GM19467 (cell line): ENCODE data around the gene PTTG2.
"Not testable (repeated sequence)": the region's sequence is repeated elsewhere in the genome, so short reads cannot be mapped to it uniquely, and the experiment has no call there.

Source experiments
- ATAC-seq: cut with Tn5 transposase; IDR thresholded peaks from one replicate; pipeline ENCODE4 v1.9.1; 2021; ENCODE audit warnings: mild to moderate bottlenecking, moderate library complexity; ENCODE audit not compliant: unreplicated experiment

The PTTG2 gene

DNA sequence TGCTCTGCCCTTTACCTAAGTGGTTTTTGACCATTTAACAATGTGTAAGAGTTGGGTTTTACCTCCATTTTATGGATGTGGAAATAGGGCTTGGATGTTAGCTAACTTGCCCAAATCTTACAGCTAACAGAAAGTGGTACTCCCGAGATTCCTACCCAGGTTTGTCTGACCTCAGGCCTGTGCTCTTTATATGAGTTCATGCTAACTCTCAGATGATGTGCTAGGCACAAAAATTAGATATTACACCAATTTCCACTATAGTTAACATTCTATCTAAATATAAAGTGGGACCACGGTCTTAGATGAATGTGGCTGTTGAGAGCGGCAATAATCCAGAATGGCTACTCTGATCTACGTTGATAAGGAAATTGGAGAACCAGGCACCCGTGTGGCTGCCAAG lies at the start of gene PTTG2:
Gene PTTG2 (plus strand): TSS at position 301 of the 400 bp plus-strand sequence. CDS start 37 bp downstream, at position 338.
- ATAC-seq: no peak

DNA sequence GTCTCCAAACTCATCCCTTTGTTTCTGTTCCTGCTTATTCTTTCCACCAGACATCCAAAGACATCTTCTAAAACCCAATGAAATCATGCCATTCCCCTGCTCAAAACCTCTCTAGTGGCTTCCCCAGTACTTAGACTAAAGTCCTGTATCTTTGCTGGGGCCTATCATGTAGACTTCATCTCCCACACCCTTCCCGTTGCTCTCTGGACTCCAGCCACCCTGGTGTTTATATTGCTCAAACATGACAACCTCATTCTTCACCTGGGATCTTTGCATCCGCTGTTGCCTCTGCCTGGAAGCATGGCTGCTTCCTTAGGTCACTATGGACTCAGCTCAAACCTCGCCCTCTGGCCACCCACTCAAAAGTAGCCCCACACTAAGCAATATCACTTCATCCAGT lies 45.7 kb upstream of the PTTG2 start:
- ATAC-seq: no peak

DNA sequence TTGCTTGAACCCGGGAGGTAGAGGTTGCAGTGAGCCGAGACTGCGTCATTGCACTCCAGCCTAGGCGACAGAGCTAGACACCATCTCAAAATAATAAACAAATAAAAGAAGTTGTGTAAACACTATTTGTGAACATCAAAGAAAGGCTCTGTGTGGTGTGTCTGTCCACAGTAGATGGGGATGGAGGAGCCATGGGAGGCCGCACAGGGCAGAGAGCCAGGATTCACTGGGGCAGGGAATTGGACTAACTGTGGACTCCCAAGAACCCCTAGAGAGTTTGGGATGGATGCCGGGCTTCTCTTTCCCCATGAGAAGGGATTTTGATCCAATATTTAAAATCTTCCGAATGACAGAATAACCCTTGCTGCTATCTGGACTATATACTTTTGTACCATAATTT lies 42.8 kb upstream of the PTTG2 start:
- no peak for ATAC-seq

DNA sequence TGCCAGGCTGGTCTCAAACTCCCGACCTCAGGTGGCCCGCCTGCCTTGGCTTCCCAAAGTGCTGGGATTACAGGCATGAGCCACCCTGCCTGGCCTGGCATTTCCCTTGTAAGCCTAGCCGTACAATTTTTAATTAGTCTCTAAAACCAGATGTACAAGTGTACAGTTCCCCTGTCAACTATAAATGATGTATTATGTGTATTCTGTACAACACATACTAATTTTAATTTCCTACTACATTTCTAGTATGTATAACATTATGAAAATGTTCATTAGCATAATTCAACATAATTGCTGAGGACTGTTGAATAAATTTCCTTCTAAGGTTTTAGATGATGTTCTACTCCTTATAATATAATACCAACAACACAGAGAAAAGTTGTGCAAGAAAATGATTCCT lies 41.5 kb upstream of the PTTG2 start:
- ATAC-seq: no peak

DNA sequence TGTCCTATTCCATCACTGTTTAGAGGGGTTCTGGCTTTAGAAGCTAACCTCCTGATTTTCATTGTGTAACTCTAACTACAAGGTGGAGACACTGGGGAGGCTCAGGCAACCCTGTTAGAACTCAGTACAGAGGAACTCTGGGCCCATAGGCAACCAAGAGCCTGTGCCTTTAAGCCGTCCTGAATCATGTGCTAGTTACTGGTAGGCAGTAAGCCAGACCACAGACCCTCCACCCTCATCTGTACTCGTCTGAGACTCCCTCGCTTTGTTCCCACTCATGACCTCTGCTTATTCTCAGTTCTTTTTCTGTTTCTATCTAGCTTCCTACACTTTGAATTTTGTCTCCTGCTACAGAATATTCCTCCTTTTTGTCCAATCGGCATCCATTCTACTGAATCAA lies 37.9 kb upstream of the PTTG2 start:
- ATAC-seq: no peak

DNA sequence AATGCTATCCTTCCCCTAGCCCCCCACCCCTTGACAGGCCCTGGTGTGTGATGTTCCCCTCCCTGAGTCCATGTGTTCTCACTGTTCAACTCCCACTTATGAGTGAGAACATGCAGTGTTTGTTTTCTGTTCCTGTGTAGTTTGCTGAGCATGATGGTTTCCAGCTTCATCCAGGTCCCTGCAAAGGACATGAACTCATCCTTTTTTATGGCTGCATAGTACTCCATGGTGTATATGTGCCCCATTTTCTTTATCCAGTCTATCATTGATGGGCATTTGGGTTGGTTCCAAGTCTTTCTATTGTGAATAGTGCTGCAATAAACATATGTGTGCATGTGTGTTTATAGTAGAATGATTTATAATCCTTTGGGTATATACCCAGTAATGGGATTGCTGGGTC lies 37.1 kb upstream of the PTTG2 start:
- ATAC-seq: not testable (repeated sequence)

DNA sequence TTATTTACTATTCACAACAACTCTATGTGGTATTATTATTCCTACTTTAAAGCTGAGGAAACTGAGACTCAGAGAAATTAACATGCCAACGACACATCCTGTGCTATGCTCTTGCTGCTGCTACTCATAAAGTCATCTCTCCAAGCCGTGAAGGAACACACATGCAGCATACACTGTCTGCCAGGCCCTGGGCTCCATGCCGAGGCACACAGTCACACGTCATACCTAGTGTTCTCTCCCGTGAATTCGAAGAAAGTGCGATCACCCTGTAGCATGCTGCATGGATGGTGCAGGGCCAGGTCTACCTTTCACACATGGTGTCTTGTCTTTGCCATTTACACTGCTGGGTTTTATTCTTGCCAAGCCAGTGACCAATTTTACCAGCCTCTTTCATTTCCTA lies 35.3 kb upstream of the PTTG2 start:
- ATAC-seq: no peak

DNA sequence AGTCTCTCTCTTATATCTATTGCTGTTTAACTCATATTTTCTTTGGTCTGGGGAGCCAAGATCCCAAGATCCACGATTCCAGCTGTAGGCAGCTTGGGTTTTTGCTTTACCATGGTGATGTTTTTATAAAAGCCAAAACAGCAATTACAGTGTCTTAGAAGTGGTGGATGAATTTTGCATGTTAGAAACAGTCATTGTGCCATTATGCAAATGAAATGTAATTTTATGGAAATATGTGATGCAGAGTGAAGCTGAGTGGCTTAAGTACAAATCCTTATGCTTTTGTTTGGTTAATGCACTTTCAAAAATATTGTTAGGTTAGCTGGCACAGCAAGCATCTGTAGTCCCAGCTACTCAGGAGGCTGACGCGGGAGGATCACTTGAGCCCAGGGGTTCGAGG lies 32.8 kb upstream of the PTTG2 start:
- ATAC-seq: no peak

DNA sequence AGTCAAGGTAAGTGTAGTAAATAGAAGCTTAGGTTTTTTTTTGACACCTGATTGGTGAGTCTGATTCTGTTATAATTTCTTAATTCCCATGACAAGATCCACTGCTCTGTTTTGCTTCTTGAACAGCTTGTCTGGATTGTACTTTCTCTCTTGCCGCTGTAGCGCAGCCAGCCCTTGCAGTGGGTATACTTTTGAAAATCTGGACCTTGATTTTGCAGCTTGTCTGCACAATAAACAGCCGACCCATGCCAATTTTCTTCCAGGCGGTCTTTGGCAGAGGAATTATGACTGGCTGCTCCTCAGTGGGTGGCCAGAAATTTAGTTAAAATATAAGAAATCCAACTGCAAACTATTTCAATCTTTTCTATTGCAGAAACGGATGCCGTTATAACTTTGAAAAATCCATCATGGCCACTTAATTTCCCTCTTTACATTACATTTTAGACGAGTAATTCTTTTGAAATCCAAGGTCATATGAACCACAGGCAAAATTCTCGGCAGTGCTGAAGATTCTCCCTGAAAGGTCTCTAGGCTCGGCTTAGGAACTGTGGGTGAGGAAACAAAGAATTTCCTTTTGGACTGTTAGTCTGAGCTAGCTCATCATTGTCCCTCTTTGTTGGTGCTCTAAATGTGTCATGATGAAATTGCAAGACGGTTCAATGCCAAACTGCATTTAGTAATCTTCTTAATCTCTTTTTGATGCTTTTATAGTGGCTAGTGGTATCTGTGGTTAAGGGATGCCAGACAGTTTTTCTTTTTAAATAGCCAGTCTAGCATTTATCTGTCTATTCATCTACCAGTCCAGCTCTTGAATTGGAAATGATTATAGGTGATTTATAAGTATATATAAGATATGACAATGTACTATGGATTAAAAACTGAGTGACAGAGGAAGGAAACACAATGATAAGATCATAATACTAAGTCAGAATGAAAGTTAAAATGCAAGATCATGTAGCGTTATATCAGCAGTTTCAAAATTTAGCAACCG lies 31.5 kb upstream of the PTTG2 start:
- no peak for ATAC-seq

DNA sequence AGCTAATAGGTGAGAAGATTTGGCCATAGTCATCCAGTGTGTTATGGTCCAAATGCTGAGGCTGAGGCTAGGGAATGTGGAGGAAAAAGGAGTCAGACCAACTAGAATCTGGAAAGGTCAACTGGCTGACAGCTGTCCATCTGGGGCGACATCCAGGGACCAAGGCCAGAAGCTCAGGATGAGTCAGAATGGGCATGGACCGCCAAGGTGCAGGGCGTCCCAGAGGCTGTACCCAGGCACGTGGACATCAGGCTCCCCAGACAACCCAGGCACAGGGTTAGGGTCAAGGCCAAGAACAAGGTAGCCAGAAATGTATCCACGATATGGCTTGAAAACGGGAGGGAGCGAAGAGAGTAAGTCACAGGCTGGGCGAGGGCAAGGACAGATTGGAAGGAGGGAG lies 26.1 kb upstream of the PTTG2 start:
- ATAC-seq: no peak

DNA sequence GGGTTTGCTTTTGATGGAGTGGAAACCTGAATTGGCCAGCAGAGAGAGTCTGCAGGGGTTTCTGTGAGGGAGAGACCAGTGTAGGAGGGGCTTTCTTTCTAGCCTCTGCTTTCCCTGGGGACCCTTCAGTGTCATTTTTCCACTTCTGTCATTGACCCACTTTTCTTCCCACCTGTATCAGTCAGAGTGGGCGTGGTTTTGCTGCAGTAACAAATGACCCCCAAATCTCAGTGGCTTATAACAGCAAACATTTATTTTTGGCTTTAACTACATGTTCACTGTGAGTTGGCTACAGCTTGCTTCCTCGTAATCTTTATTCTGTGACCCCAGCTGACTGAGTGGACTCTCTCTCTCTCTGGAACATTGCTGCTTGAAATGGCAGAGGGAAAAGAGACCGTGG lies 25.6 kb upstream of the PTTG2 start:
- no peak for ATAC-seq

DNA sequence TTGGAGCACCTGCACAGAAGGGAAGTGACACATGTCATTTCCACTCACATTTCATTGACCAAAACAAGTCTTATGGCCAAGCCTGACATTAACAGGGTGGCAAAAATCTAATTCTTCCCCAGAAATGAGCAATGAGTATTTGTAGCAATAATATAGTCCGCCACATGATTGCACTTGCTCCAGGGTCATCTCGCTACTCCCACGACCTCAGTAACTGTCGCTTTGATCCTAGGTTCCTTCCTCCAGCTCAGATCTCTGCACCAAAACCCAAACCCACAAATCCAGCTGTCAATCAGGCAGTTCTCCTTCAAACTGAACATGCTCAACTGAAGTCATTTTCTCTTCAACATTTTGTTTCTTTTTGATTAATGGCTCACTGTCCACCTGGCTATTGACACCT lies 25.2 kb upstream of the PTTG2 start:
- no peak for ATAC-seq

DNA sequence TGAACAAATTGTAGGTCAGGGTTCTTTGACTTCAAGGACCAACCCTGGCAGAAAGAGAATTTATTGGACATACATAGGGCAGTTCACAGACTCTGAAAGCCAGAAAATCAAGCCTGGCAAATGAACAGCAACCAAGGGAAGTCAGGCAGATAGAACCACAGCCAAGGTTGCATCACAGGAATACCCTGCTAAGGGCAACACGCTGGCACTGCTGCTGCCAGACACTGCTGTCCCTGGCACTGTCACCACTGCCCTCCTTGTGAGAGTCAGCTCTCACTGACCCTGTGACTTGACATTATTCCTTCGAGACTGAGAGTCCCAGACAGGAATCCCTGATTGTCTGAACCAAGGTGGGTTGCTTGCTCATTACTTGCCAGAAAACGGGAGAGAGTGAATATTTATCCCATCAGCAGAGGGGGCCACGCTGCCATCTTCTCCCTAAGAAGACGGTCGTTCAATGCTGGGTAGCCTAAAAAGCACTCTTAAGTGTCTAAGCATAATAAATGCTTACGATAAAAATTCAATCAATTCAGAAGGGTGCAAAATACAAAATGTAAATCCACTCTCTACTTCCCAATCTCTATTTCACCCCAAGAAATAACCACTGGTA lies 23.2 kb upstream of the PTTG2 start:
- ATAC-seq: no peak

DNA sequence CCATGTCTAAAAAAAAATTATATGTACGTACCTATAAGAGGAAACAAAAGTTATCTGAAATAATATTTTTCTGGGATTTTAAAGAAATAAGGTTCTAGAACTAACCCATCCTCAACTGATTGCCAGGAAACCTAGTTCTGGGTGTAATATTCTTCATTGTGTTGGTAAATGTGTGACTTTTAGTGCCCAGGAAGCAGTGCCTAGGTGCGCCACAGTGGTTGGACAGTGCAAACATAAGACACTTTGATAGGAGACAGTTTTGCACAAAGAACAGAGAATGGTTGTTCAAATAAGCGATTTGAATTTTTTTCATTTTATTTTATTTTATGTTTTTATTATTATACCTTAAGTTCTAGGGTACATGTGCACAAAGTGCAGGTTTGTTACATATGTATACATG lies 22.0 kb upstream of the PTTG2 start:
- ATAC-seq: no peak

DNA sequence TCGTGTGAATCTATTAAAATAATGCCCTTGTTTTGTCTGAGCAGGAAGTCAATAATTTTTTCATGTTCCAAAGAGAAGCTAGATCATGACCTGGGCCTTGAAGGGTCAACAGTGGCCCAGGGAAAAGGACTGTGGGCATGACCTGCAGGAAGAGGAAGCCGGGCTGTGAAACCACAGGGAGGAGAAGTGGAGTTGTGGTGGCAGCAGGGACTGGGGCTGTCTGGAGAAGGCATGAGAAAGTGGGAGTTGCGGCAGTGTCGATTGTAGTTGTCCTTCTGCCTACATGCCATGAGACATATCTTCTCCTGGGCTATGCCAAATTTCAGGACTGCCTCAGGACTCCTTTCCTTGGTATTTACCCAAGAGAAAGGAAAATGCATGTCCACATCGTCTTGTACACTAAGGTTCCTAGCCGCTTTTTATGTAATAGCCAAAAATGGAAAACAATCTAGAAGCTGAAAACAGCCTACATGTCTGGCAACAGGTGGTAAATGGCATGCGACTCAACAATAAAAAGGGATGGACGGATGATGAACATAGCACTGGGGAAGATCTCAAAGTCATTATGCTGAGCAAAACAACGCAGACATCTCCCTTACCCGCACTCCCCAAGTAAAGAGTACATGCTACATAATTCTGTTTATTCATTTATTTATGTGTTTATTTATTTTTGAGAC lies 13.6 kb upstream of the PTTG2 start:
- no peak for ATAC-seq

DNA sequence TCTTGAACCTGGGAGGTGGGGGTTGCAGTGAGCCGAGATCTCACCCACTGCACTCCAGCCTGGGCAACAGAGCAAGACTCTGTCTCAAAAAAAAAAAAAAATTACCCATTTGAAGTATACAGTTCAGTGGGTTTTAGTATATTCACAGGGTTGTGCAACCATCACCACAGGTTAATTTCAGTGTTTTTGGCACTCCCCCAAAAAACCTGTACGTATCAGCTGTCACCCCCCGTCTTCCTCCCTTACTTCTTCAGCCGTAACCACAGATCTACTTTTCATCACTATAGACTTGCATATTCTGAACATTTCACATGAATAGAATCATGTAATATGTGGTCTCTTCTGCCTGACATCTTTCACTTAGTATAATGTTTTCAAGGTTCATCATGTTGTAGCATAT lies 11.7 kb upstream of the PTTG2 start:
- ATAC-seq: no peak

DNA sequence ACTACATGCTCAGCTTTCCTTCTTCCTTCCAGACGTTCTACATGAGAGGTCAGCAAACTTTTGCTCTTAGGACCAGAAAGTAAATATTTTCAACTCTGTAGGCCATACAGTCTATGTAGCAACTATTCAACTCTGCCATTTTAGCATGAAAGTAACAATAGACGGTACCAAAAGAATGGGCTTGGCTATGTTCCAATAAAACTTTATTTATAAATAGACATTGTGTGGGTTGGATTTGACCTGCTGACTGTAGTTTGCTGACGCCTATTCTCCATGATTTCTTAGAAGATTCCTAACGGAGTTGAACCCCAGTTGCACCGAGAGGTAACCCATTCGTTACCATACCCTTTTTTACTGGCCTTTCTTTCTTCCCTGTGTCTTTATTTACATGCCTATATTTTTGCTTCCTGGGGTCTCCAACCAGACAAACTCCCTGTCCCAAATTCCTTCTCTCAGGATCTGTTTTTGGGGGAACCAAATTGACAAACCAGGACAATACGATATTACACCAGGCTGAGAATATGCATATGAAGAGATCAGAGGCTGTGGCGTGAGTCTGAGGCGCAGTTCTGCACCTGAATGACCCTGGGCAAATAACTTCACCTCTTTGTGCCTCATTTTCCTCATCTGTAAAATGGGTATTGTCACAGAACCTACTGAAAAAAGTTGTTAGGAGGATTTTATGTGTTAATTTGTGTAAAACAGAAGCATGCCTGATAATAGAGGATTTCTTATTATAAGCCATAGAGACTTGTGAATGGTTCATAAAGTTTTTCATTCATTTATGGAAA lies 10.4 kb upstream of the PTTG2 start:
- ATAC-seq: no peak

DNA sequence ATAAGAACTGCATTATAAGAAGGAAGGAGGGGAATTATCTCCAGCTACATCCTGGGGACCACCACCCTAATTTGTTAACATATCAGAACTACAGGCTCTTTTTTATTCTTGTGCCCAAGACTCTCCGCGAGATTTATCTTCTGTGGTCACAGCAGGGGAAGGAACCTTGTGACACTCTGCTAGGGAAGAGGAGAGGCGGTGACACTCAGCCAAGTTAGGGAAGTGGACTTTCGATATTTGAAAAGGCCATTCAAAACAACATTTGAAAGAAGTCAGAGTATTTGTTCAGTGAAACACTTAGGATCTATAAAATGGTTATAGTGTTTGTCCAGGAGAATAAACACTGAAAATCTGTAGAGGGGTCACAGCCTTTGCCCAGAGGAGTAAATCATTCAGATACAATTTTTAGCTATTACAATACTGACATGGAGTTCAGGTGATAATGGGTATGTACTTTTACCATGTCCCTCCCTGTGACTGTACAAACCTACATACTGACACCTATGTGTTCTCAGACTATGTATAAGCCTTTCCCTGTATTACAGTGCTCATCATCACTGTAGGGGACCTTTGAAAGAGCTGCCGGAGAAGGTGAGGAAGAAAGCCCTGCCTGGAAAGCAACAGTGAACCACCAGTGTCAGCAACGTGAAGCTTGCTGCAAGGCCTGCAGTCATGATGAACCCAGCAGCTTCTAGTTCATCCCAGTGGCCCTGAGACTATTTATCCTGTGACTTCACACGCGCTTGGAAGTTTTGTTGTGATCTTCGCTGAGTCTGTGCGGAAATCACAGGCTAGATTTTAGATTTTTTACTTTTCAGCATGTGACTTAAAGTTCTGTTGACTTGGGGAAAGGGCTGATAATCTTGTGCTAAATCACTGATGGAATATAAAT lies 8.5 kb upstream of the PTTG2 start:
- ATAC-seq: no peak

DNA sequence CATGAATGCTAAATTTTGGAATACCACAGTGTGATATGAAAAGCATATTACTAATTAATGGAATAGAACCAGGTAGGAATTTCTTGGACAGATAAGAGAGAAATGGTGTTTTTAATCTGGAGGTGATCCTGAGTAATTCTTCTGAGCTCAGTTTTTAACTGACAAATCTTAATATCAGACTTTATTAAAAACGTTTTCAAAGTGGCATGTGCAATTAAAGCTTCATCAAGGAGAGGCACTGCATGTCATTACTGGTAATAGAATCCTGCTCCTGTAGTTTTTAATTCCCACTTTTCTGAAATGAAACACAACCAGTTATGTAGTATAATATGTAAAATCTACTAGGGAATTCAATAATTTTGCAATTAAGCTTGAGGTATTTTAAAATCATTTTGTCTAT lies 7.0 kb upstream of the PTTG2 start:
- no peak for ATAC-seq
